Right lobe of liver (tissue), 6 donors: Measurements from ENCODE around the gene GNB1L. TPM values are rescaled to one million over a fixed set of nuclear protein-coding genes. Genes with fewer than 3 reads are reported as not detected.

Experiments used
- ATAC-seq, 4 donors: fragments of 200-7000 bp; cut with Tn5 transposase; one replicate each; pipeline ENCODE4 v1.9.1; 2020; ENCODE audit warnings: mild to moderate bottlenecking in 4 of 4, moderate library complexity in 4 of 4
- DNase-seq, 3 donors: peaks; one replicate each; pipeline ENCODE4 v3.0.0-alpha.2; 2020
- H3K27ac ChIP-seq, 3 donors: fragments of 200-600 bp; one replicate each; pipeline ENCODE4 v1.8.0; 2022
- H3K27me3 ChIP-seq, 2 donors: fragments of 200-600 bp; one replicate each; pipeline ENCODE4 v1.8.0; 2022
- H3K36me3 ChIP-seq, 4 donors: fragments of 200-600 bp; sonication (generic) in 1 of 4; one replicate each; pipeline versions ENCODE4 v1.5.1 to v1.8.0; 2017 to 2022; ENCODE audit warnings: control low read depth in 1 of 4
- H3K4me1 ChIP-seq, 4 donors: fragments of 200-600 bp; sonication (generic) in 1 of 4; one replicate each; pipeline versions ENCODE4 v1.5.1 to v1.8.0; 2017 to 2022; ENCODE audit warnings: control low read depth in 1 of 4
- H3K4me3 ChIP-seq, 3 donors: fragments of 200-600 bp; one replicate each; pipeline ENCODE4 v1.8.0; 2022
- H3K9me3 ChIP-seq, 4 donors: fragments of 200-600 bp; sonication (generic) in 1 of 4; one replicate each; pipeline versions ENCODE4 v1.5.1 to v1.8.0; 2017 to 2022; ENCODE audit warnings: control low read depth in 1 of 4
- CTCF ChIP-seq, 4 donors: fragments of 200-600 bp in 3 of 4; fragments of 450-650 bp in 1 of 4; IDR thresholded peaks; one replicate each; pipeline versions ENCODE4 v1.5.1 to v1.8.0; 2016 to 2022; ENCODE audit warnings: antibody characterized with exemption in 4 of 4, mild to moderate bottlenecking in 2 of 4
- POLR2A ChIP-seq: fragments of 450-650 bp; IDR thresholded peaks from one replicate; pipeline ENCODE4 v1.6.1; 2017; ENCODE audit warnings: antibody characterized with exemption, mild to moderate bottlenecking
- WGBS: methylation state at CpG from one replicate; pipeline ENCODE4 v1.1.6; 2018; ENCODE audit warnings: low coverage, low lambda C conversion rate; ENCODE audit not compliant: insufficient coverage; ENCODE audit errors: missing lambda C conversion rate; 5-methylcytosine and 5-hydroxymethylcytosine counted together
- intact Hi-C, 2 donors: fragments of 100-400 bp; cut with DNase I; formaldehyde crosslinking; loops; one replicate each; pipeline versions ENCODE4 v1.11.2 to v1.14.1; 2022
- total RNA-seq, 6 experiments: library from RNA; depleted of rRNA in 2 of 6; stranded (reverse); fragments of >200 nt in 2 of 6; fragmentation: NEBNext Ultra II Directional in 3 of 6; extraction: Animal tissue kit (Norgen Biotek cat#: 25700) in 3 of 6; gene quantifications; one replicate each; pipeline versions ENCODE4 v1.1.0 to v1.2.4, GENCODE V29; 2016 to 2023
- donor health status: DM: no; HTN: yes; CAD: no.
- donor health status: DM: no; HTN: no; CAD: no.
- donor health status: DM: no; HTN: no; CAD: no.
- donor health status: DM: no; HTN: yes; CAD: no.
- donor health status: DM: no; HTN: yes; CAD: no.

GNB1L gene
- total RNA-seq, 6 experiments from 2014 or later = 1.4 to 3.2 (median 2.7) TPM

- intact Hi-C loops = loop anchor here in 1 of 2 donors (10.0 kb wide), 1 partner anchor 106 kb away; no protein-coding TSS in a partner anchor
- Histone ChIP-seq H3K27me3 (no peaks in the 10 kb centered on the region), H3K4me3 (no peak overlapping the region), H3K36me3 (peaks cover 0 to 19% (median 2%) of the 10 kb centered on the region in 4 donors), H3K4me1 (peaks cover 0 to 6% (median 0%) of the 10 kb centered on the region in 4 donors), H3K27ac (no peak overlapping the region), H3K9me3 (no peaks in the 10 kb centered on the region)
- ATAC-seq (no peak), DNase-seq (peak in 2 of 3 donors; percentile 16 to 46)
- TF ChIP-seq POLR2A = no peak
- no peak for TF ChIP-seq CTCF (IDR thresholded peaks at IDR 0.05)
- WGBS = no CpG with 5 or more reads among the region's 20 CpGs
These were observed 36.0 kb upstream of the GNB1L start for GRCh38 chr22:19890502-19891316.

GRCh38 chr22:19889951-19890350 lies 35.3 kb upstream of the GNB1L start:
- WGBS = no CpG with 5 or more reads among the region's 9 CpGs
- Histone ChIP-seq H3K4me3 (no peak overlapping the region), H3K27me3 (no peaks in the 10 kb centered on the region), H3K4me1 (peaks cover 0 to 6% (median 0%) of the 10 kb centered on the region in 4 donors), H3K36me3 (peaks cover 0 to 14% (median 2%) of the 10 kb centered on the region in 4 donors), H3K27ac (no peak overlapping the region), H3K9me3 (no peaks in the 10 kb centered on the region)
- intact Hi-C loops = loop anchor here in 1 of 2 donors (10.0 kb wide), 1 partner anchor 105 kb away; no protein-coding TSS in a partner anchor
- TF ChIP-seq CTCF (IDR thresholded peaks at IDR 0.05) (no peak), POLR2A (no peak)
- ATAC-seq (no peak), DNase-seq (peak in 2 of 3 donors; percentile 17 to 39)

- no peaks in the 10 kb centered on the region for H3K36me3 ChIP-seq
- intact Hi-C loops = no loop called here
- H3K27me3 ChIP-seq = no peaks in the 10 kb centered on the region
- no peak for TF ChIP-seq POLR2A
- no peak for TF ChIP-seq CTCF (IDR thresholded peaks at IDR 0.05)
- no peak overlapping the region for H3K27ac ChIP-seq
- ATAC-seq (no peak), DNase-seq (peak in 2 of 3 donors; percentile 24 to 50)
- no CpG with 5 or more reads among the region's 17 CpGs for WGBS
- H3K4me1 ChIP-seq = peaks cover 0 to 6% (median 0%) of the 10 kb centered on the region in 4 donors
- H3K9me3 ChIP-seq = no peaks in the 10 kb centered on the region
- H3K4me3 ChIP-seq = no peak overlapping the region
These were observed 33.6 kb upstream of the GNB1L start for GRCh38 chr22:19888131-19888746.

- Histone ChIP-seq H3K4me1 (peaks cover 0 to 6% (median 0%) of the 10 kb centered on the region in 4 donors), H3K36me3 (no peaks in the 10 kb centered on the region), H3K27me3 (no peaks in the 10 kb centered on the region), H3K4me3 (no peak overlapping the region), H3K9me3 (no peaks in the 10 kb centered on the region), H3K27ac (no peak overlapping the region)
- TF ChIP-seq CTCF (IDR thresholded peaks at IDR 0.05) (no peak), POLR2A (no peak)
- ATAC-seq = no peak
- peak in 2 of 3 donors; percentile 23 to 53 for DNase-seq
- whole genome bisulfite sequencing = 87% methylated on average over 3 of the region's 16 CpGs
- intact Hi-C loops = no loop called here
These were observed 32.7 kb upstream of the GNB1L start for GRCh38 chr22:19887256-19887985.
